OCI-LY3 (cell line): ENCODE measurements around the gene SEC16B.

Experiments used
- CTCF ChIP-seq: fragments of 200-600, 300-600 bp; sonication (generic); IDR thresholded peaks from 2 replicates; pipeline ENCODE4 v1.5.1; 2014; ENCODE audit warnings: antibody characterized with exemption, low read length, low read depth
- EZH2phosphoT487 ChIP-seq: fragments of 200-600 bp; shearing (Covaris generic); IDR thresholded peaks from 2 replicates; pipeline ENCODE4 v1.6.1; 2018; ENCODE audit warnings: antibody characterized with exemption, mixed run types, low read depth

- TF ChIP-seq CTCF: no peak
- TF ChIP-seq EZH2phosphoT487: no peak
These were observed 15.8 kb downstream of the SEC16B start for GRCh38 chr1:177954076-177954475.
